ENCODE results near the gene CDX2.

The CDX2 gene

DNA sequence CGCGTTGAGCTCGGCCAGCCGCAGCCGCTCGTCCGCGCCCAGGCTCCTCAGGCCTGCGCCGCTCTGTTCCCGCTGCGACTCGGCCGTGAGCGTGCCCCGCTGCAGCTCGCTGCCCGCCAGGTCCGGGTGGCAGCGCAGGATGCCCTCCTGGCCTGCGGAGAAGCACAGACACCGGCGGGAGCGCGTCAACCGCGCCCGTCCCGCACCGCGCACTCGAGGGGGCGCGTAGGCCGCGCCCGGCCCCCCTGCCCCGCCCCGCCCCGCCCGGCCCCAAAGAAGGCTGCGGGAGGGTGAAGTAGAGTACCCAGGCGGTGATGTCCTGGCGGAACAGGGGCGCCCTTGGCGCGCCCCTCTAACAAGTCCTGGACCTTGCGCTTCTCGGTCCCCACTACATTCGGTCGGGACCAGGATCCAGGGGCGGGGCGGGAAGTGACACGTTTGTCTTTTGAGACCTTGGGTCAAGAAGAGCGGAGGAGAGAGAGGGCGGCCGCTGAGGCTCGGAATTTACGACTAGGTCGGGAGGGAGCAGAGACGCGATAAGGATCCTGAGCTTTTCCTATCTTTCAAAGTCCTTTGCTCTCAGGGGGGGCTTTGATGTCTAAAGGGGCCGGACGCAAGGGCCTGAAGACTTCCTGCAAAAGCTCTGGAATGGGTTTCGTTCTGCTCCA, 9.3 kb upstream of the CDX2 start:
- no peak for DNase-seq

DNA sequence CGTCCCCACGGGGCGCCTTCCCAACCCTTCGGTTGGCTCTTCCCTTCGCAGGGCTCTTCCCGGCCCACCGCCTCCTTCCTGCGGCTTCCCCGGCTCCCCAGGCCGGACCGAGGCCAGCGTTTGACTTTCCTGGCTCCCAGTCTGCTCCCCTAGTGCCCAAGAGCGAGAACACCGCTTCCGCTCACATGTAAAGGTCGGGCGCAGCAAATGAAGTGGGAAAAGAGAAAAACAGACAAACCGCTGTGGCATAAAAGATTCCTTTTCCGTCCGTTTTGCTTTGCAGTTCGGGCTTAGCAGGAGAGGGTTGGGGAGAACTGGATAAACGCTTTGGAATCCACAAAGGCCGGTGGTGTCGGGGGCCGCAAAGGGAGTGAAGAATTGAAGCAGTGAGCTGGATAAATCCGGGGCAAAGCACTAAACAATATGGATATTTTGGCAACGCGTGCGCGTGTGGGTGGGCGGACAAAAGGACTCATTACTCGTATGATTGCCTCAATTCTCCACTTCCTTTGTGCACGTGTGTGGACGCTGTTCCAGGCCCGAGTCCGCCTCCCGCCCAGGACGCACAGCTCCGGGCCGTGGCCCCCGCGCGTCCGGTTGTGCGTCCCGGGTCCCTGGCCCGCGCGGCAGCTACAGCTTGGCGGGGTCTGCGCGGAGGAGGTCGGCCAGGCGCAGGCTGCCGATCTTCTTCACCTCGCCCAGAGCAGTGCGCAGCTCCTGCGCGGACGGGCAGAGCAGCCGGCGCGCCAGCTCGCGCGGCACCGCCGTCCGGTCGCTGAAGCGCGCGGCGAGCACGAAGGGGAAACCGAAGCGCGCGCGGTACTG, 8.6 kb upstream of the CDX2 start:
- no peak for DNase-seq

DNA sequence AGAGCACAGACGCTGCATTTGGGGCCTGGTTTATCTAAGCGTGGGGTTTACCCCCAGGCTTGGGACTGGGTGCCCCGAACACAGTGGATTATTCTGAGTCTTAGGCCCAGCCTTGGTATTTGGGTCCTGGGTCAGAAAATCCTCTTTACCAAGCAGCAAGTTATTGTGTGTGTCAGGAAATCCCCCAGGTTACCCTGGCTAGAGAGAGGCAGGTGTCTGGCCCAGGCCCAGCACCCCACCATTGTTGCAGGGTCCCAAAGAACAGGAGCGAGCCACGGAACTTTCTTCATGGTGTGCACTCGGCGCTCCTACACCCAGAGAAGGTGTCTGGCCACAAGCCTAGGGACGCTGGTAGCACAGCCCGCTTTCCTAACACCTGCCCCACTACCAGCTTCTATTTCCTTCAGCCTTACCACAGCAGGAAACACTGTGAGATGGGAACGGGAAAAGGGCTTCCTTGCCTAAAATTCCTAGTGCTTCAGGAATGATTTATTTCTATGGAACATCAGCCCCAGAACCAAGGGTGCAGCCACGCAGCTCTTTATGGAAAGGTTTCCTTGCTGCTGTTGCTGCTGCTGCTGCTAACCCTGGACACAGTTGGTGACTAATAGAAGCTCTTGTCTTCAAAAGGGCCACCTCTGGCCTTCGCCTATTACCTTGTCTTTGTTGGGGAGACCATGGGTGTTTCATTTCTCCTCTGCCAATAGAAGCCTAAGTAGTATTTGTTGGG, 7.4 kb upstream of the CDX2 start:
- no peak for DNase-seq

DNA sequence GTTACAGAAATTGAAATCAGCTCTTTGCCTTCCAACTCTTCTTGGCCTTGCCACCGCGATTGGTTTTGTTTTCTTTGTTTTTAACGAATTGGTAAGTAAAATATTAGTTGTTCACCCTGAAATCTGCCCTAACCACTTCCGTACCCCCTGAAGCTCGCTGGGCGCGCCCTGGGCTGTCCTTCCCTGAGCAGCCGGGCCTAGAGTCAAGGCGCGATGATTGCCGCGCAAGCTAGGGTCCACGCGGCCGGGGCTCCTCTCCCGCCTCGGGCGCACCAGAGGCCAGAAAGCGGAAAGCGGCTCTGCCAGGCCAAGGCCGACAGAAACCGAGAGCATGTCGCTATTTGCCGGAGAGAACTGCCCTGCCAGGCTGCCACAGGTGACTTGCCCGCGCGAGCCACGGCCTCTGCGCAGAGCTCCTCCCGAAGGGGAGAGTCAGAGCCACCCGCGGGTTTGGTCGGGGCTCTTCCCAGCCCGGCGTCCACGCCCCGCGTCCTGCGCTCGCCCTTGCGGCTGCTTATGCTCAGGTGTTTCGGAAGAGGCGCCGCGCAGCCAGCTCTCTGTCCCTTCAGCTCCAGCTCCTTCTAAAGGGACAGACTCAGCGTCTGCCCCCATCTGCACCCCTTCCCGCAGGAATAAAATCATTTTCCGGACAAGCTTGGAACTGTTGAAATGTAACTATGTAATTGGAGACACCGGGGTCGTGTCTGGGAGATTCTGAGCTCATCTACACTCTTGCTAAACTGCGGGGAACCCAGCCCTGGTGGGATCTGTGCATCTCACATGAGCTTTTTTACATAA, 6.6 kb upstream of the CDX2 start:
- DNase-seq, result no peak

DNA sequence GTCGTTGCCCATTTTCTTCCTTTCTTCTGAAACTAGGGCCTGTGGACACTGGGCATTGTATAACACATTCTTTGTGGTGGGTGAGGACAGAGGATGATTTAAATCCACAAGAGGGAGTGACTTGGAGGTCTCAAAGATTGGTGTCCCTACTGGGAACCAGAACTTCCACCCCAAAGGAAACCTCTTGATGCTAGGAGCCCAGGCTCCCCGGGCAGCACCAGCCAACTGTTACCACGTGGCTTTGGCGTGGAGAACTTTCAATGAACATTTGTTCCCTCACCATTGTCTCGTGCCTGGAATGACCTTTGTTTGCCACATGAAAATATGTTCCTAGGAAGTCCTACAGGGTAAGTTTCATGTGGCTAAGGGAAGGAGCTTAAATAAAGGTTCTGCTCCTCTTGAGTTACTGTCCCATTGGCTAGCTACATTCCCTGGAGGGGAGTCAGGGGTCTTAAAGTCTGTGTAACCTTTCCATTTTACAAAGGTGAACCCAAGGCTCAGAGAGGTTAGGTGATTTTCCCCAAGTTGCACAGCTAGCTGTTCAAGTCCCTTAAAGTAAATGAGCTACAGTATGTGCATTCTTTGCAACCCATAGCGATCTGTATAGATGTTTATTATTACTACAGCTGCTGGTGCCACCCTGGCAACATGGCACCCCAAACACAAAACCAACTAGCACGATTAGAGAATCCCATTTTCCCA, 5.0 kb upstream of the CDX2 start:
- no peak for DNase-seq

DNA sequence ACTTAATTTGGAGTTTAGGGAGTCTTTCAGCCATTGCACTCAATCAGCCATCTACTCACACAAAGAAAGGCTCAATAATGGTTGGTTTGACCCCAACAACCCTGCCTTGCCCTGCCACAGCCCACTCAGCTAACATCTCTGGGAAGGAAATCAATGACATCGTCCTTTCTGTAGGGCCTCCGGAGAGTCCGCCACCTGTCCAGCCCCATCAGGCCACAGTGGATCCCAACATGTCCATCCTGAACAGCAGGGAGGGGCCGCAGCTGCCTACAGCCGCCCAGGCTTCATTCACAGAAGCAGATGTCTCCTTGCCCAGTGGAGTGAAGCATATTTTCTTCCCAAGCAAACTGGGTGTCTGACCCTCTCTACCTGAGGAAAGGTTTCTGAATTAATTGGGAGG, 4.2 kb upstream of the CDX2 start:
- DNase-seq, result no peak

DNA sequence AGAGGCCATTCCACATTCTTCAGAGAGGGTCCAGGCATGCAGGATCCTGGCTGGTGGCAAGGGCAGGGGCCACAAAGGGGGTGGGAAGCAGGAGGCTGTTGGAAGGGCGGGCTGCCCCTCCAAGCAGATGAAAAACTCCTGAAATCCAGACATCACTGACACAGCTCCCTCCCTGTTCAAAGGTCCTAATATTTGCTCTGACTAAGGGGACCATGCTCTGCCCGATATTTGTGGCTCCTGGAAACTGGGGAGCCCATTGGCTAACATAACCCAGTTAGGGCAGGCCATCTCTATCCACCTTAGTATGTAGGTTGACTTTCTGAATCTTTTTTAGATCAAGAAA, 3.3 kb upstream of the CDX2 start:
- DNase-seq, result no peak

DNA sequence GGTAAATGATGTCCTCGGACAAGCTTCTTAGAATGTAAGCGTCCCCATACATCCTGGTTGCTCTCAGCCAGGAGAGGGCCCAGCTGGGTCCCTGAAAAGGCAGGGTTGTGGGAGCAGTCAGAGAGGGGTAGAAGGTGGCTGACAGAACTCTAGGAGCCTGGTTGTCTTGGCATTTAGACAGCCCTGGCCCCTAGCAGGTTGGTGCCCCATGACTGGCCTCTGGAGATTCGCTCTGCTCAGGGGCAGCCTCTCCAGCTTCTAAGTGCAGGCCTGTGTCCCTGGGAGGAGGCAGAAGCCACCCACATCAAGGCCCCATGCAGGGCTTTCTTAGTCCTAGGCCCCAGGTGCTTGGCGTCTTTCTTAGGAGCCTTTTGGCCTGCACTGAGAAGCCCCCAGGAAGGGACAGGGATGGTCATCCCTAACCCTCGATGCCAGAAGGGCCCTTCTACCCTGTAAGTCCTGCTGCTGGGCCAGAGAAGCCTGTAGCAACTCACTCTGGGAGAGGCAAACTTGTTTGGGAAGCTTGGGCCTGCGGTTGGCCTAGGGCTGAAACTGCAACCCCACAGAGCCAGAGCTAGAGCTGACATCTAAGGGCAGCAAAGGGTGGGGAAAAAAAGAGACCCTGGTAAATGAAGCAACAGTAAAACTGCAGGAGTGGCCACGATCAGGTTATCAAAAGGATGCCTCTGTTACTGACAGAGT, 2.8 kb upstream of the CDX2 start:
- DNase-seq, result no peak

DNA sequence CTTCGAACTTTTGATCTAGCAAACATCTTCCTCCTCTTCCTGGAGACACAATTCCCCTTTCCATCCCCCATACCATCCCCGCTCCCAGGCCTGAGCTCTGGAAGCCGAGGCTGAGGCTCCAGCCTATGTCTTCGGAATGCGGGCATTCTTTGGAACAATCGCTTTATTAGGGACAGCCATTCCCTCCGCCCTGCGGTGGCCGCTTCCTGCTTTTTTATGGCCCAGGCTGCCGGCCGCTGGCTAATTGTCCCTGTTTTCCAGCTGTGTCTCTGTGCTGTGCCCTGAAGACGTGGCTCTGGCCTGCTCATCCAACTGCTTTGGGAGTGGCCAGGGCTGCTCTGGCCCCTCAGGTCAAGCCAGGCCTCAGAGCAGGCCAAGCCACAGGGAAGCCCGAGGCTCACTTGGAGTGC, 2.1 kb upstream of the CDX2 start:
- DNase-seq, result no peak

DNA sequence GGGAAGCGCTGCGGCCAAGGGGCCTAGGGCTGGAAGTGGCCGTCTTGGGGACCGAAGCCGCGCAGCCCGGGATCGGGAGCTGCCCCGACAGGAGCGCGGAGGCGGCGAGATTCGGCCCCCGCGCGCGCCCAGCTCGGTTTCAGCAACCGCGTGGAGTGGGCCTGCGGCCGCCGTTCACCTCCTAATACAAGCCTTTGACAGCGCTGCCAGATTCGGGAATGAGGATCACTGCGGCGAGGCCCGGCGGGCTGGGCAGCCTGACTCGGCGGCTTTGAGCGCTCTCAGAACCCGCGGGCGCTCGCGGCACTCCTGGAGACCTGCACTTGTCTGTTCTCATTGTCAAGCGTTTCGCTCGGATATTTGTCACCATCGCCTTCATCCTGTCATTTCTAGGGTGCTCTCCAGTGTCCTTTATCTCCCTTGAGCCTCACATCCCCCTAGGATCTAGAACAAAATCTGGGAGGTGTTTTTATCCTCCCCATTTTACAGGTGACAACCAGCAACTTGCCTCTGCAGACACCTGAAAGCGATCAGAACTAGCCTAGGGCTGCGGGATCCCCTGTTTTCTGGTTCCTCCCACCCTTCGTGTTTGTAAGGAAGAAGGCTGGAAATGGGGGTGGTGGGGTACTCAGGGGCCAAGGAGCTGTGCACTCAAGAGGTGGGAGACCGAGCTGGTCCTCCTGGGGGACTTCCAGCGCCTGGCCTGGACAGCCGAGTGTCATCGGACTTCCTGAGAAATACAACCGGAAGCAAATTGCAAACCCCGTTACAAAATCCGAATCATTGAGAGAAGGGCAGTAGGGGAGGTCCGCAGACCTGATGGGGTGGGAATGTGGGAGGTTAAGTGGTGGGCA, 1.5 kb upstream of the CDX2 start:
- DNase-seq, result no peak

DNA sequence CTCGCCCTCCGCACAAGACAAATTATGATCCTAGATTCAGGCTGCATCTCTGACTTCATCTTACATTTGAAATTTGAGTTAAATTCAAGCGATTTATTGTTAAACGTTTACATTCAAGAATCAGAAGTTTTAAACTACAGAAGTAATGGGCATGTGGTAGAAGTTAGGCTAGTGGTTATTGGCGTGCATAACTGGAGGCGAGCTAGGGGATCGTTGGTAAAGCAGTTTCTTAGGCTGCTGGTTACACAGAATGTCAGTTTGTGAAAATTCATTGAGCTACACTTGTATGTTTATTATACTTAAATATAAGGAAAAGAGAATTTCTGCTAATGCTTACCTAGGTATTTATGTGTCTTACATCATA, 733 bp upstream of the CDX2 start:
- no peak for DNase-seq

DNA sequence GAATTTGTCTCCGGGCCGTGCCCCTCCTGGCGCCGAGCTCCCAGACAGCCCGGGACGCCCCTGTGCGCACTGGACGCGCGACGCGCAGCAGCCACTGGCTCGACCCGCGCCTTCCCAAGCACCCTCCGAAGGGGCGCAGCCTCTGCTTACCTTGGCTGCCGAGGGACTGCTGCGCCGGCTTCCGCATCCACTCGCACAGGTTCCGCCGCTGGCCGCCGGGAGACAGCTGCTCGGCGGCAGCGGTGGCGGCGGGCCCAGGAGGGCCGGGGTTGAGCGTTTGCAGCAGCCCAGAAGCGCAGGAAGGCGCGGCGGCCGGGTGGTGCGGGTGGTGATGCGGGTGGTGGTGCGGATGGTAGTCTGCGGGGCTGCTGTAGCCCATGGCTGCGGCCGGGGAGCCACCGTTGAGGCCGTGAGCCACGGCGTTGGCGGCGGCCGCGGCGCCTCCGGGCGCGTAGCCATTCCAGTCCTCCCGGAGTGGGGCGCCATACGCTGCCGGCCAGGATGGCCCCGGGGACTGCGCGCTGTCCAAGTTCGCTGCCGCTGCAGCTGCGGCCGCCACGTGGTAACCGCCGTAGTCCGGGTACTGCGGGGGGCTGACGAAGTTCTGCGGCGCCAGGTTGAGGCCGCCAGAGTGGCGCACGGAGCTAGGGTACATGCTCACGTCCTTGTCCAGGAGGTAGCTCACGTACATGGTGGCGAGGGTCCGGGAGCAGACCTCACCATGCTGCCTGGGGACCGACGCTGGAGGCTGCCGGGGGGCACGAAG, 616 bp downstream of the CDX2 start:
- DNase-seq, result no peak

DNA sequence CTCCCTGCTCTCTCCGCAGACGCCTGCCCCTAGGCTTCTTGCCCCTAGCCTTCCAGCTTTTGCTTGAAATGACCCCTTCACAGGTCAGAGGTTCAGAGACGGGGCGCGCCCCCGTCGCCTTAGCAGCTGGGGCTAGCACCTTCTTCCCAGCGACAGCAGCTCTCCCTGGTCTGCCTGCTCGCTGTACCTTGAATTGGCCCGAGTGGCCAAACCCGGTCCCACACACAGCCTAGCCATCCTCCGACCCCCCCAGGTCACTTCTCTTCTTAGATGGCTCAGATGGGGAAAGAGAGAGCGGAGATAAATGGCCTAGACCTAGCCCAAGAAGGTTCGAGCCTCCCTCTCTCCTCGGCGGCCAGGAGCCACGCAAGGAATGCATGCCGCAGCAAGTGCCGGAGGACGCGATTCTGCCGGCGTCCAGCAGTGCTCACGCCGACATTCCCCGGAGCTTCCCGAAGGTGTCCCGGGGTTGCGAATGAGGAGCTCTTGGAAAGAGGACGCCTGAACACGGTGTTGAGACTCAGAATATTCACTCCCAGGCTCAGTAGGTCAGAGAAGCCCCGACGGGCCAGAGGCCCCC, 1.3 kb downstream of the CDX2 start:
- no peak for DNase-seq

DNA sequence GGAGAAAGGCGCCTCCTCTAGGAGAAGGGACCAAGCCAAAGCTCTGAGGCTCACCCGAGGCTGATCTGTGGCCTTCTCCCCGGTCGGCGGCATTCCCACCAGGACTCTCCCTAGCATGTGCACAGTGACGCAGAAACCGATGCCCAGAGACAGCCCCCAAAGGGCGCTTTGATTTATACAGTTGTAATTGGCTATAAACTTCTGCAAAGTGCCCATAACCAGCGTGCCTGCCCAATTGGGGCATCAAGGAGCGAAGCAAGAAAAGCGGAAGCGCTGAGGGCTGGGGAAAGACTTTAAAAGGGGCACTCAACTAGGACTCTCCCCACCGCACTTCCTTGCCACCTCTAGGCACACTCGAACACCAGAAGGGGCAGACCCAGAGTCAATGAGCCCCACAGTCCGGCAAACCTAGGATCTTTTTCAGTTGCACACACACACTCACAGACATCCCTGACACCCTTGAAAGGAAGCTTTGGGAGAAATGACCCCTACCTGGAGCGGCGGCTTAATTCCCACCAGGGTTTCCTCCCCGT, 1.8 kb downstream of the CDX2 start:
- no peak for DNase-seq

DNA sequence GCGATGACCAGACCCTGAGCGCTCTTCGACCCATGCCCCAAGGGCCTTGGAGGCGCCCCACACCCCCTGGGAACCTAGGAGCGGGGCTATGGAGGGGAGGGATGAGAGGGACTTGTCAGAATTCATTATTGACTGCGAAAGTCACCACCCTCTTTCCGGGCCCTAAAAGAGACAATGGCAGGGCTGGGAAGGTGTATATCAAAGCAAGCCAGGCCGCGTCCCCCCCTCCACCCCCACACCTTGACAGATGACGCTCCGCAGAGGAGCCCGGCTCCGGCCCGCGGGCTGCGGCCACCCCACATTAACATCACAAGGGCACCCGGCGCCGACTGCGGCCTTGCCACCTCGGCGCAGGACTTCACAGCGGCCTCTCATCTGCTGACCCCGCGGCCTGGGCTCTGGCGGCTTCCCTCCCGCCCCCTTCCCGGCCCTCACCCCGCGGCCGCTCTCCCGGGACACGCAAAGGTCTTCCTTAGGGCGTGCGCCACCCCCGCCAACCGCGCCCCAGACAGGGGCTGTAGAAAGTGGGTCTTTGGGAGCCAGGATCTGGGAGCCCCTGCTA, 2.4 kb downstream of the CDX2 start:
- no peak for DNase-seq

DNA sequence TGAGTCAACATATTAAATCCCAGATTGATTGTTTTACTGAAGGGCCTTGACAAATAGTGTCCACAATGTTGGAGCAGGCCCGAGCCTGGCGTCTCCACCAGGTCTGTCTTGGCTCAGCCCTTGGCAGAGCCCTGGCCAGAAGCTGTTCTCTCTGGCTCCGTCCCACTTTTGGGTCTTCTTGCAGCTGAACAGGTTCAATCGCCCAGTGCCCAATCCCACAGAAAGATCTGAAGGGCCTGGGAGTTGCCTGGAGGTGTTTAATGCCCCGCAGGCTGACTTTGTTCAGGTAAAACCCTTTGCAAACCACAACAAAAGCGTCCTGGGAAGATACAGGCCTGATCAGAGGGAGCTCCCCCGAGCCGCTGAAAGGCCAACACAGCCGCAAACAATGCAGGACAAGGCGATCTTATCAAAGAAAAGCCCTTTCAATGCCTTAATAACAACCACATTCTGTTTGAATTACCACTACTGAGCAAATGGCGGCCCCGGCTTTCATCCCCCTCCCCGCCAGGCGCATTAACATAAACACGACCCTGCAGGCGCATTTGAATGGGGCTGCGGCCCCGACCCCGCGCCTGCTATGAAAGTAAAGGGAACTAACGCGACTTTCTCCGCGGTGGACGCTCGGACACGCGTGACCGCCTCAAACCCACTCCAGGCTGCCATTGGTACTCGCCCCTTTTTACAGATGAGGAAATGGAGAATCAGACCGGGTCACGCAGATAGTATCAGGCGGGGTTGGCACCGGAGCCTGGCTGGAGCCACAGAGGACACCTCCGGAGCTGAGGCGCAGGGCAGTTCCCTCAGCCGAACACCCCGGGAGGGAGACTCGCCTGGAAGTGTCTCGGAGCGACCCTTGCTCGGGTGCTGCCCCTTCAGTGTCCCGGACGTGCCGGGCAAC, 3.1 kb downstream of the CDX2 start:
- no peak for DNase-seq

DNA sequence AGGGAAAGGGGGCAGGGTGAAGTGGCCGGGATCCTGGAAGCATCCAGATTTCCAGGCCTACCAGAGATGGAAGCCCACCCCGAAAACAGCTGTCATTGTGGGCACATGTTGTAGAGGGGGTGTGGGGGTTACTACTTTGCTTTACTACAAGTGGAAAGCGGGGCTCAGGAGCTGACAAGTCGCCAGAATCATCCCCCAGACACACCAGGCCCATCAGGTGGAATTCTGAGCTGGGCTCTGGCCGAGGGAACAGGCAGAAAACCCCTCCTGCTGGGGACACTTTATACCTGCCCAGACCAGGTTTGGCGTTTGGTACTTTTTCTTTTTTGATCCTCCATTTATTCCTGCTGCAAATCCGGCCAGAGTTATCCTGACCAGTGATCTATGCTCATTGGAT, 3.8 kb downstream of the CDX2 start:
- no peak for DNase-seq

DNA sequence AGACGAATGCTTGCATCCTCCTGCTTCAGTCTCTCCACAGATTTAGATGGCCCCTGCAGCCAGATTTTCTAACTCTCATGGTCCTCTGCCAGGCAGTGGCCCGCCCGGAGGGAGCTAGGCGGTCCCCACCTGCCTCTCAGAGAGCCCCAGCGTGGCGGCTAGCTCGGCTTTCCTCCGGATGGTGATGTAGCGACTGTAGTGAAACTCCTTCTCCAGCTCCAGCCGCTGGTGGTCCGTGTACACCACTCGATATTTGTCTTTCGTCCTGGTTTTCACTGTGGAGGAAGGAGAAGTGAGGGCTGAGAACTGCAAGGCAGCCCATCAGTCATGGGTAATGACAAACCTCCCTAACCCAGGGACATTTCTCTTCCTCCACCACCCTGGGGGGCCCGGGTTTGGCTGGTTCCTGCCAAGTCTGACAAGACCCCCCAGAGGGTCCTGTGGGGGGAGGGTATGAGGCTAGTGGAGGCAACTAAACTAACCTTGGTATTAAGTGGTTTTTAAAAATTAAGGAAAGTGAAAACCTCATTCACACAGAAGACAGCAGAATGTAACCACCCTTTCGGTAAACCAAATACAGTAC, 4.3 kb downstream of the CDX2 start:
- no peak for DNase-seq

Measured in NCI-H82 (cell line).